Thyroid gland (tissue), 4 donors: ENCODE results near the gene HAND2.

ENCODE experiments used
- POLR2A ChIP-seq, 2 donors: fragments of 450-650 bp; IDR thresholded peaks; one replicate each; pipeline ENCODE4 v1.6.1; 2017; ENCODE audit warnings: antibody characterized with exemption in 2 of 2, mild to moderate bottlenecking in 2 of 2, moderate library complexity in 1 of 2
- TF ChIP-seq, protein P1 (sequence below), 6 experiments: fragments of 200-600 bp in 3 of 6; fragments of 450-650 bp in 3 of 6; sonication (generic) in 3 of 6; IDR thresholded peaks; one replicate each; pipeline ENCODE4 v1.5.1; 2016 to 2019; ENCODE audit warnings: antibody characterized with exemption in 6 of 6, mild to moderate bottlenecking in 2 of 6, inconsistent platforms in 1 of 6, moderate library complexity in 1 of 6

DNA sequence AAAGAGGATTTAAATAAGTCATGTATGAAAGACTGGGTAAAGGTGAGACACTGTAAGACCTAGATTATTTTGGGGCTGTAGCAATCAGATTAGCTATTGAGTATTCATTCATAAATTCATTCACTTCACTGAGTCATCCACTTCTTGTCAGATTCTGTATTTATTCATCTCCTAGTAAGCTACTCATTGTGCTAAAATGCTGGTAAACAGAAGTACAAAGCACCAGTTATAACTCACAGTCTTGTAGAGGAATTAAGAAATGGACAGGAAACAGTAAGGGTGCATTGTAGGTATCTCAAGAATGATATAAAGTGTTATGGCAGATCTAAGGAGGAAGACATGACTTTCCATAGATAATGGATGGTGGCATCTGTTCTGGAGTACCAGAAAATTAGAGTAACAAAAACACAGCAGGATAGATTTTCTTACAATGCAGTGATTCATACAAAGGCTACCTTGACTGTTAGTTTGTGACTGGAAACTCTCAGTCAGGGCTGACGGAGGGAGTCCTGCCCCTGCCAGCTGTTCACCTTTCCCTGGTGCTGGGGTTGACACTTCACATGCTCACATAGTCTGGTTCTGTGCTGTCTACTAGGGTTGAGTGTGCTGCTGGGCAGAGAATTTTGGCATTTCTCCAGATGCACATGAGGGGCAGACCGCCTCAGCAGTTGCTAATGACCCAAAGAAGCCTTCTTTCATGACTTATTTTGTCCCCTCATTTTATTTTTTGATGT is 26.5 kb upstream of the HAND2 start:
- TF ChIP-seq, protein P1, sequence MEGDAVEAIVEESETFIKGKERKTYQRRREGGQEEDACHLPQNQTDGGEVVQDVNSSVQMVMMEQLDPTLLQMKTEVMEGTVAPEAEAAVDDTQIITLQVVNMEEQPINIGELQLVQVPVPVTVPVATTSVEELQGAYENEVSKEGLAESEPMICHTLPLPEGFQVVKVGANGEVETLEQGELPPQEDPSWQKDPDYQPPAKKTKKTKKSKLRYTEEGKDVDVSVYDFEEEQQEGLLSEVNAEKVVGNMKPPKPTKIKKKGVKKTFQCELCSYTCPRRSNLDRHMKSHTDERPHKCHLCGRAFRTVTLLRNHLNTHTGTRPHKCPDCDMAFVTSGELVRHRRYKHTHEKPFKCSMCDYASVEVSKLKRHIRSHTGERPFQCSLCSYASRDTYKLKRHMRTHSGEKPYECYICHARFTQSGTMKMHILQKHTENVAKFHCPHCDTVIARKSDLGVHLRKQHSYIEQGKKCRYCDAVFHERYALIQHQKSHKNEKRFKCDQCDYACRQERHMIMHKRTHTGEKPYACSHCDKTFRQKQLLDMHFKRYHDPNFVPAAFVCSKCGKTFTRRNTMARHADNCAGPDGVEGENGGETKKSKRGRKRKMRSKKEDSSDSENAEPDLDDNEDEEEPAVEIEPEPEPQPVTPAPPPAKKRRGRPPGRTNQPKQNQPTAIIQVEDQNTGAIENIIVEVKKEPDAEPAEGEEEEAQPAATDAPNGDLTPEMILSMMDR (IDR thresholded peaks at IDR 0.05): no peak
- no peak for TF ChIP-seq POLR2A (IDR thresholded peaks at IDR 0.05)
